Activated CD8-positive, alpha-beta memory T cell treated with anti-CD3 and anti-CD28 coated beads, Interleukin-2, amount 50 U/mL, for 1 hour (primary cell): ENCODE data around the gene ANKS1B.
"Not testable (repeated sequence)": the region's sequence is repeated elsewhere in the genome, so short reads cannot be mapped to it uniquely, and the experiment has no call there.

ENCODE experiments used
- DNase-seq: peaks from one replicate; pipeline ENCODE4 v3.0.0-alpha.2; 2020; ENCODE audit errors: extremely low read depth

ANKS1B gene

GRCh38 chr12:98885778-98886177 is 1099.0 kb downstream of the ANKS1B start:
- no peak for DNase-seq

GRCh38 chr12:98883231-98883630 is 1101.5 kb downstream of the ANKS1B start:
- DNase-seq = no peak

- DNase-seq = no peak
Measured at GRCh38 chr12:98882526-98882925, 1102.2 kb downstream of the ANKS1B start.

- DNase-seq = no peak
Measured at GRCh38 chr12:98873776-98874175, 1111.0 kb downstream of the ANKS1B start.

GRCh38 chr12:98870504-98870903 is 1114.2 kb downstream of the ANKS1B start:
- DNase-seq = no peak

- no peak for DNase-seq
Measured at GRCh38 chr12:98869886-98870503, 1114.7 kb downstream of the ANKS1B start.

- no peak for DNase-seq
Measured at GRCh38 chr12:98868538-98868937, 1116.2 kb downstream of the ANKS1B start.

- DNase-seq = no peak
Measured at GRCh38 chr12:98868076-98868475, 1116.7 kb downstream of the ANKS1B start.

GRCh38 chr12:98864363-98864762 is 1120.4 kb downstream of the ANKS1B start:
- DNase-seq = no peak

GRCh38 chr12:98863167-98863566 is 1121.6 kb downstream of the ANKS1B start:
- DNase-seq = no peak

- no peak for DNase-seq
Measured at GRCh38 chr12:98861251-98861650, 1123.5 kb downstream of the ANKS1B start.

GRCh38 chr12:98856897-98857540 is 1127.7 kb downstream of the ANKS1B start:
- no peak for DNase-seq

- no peak for DNase-seq
Measured at GRCh38 chr12:98852181-98852580, 1132.6 kb downstream of the ANKS1B start.

GRCh38 chr12:98847242-98847641 is 1137.5 kb downstream of the ANKS1B start:
- no peak for DNase-seq

GRCh38 chr12:98845957-98846356 is 1138.8 kb downstream of the ANKS1B start:
- no peak for DNase-seq

GRCh38 chr12:98840325-98840724 is 1144.4 kb downstream of the ANKS1B start:
- DNase-seq = no peak

- DNase-seq = no peak
Measured at GRCh38 chr12:98838231-98838647, 1146.5 kb downstream of the ANKS1B start.

GRCh38 chr12:98837134-98837752 is 1147.5 kb downstream of the ANKS1B start:
- not testable (repeated sequence) for DNase-seq

GRCh38 chr12:98830657-98831056 is 1154.1 kb downstream of the ANKS1B start:
- no peak for DNase-seq

GRCh38 chr12:98828802-98829600 is 1155.7 kb downstream of the ANKS1B start:
- no peak for DNase-seq

GRCh38 chr12:98823012-98823411 is 1161.7 kb downstream of the ANKS1B start:
- no peak for DNase-seq

GRCh38 chr12:98821866-98822265 is 1162.9 kb downstream of the ANKS1B start:
- no peak for DNase-seq
